ENCODE results near the gene TLR7. TPM values are rescaled to one million over a fixed set of nuclear protein-coding genes. Genes with fewer than 3 reads are reported as not detected.

The TLR7 gene
- total and polyA plus RNA-seq, 10 of the 15 experiments (the other 5 are each of a cell fraction or from before 2014, with no cell fraction given): 12.0 to 44.4 (median 22.6) TPM

DNA sequence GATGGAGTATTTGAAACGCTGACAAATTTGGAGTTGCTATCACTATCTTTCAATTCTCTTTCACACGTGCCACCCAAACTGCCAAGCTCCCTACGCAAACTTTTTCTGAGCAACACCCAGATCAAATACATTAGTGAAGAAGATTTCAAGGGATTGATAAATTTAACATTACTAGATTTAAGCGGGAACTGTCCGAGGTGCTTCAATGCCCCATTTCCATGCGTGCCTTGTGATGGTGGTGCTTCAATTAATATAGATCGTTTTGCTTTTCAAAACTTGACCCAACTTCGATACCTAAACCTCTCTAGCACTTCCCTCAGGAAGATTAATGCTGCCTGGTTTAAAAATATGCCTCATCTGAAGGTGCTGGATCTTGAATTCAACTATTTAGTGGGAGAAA is 52.7 kb downstream of the TLR7 start:
- SMC1A ChIA-PET (ENCODE audit: uncharacterized antibody, unreplicated experiment): no interaction called here
- H3K4me2 ChIP-seq (ENCODE audit: control insufficient read depth, insufficient read depth): no peak overlapping the region
- H3K36me3 ChIP-seq (ENCODE audit: control insufficient read depth in 2 of 2, insufficient read depth in 2 of 2, low read length in 1 of 2): no peaks in the 10 kb centered on the region
- in situ Hi-C loops (cut with MboI) (loop anchor here (25.0 kb wide), 1 partner anchor 832 kb away; no protein-coding TSS in a partner anchor), intact Hi-C loops (cut with micrococcal nuclease; ENCODE audit: unreplicated experiment) (no loop called here)
- FAIRE-seq (no peak), DNase-seq (ENCODE audit: low read depth, low spot score) (no peak), ATAC-seq (no peak)
- H3K4me3 ChIP-seq: no peak overlapping the region
- TF ChIP-seq BCL3 (IDR thresholded peaks at IDR 0.05; ENCODE audit: borderline replicate concordance, insufficient read depth, low read depth, low read length, poor library complexity, severe bottlenecking) (no peak), RB1 (IDR thresholded peaks at IDR 0.05; ENCODE audit: borderline replicate concordance) (no peak), REST (IDR thresholded peaks at IDR 0.05; ENCODE audit: low read depth, low read length) (peak; percentile 60; the same call in 1 of the 2 replicates)
- TF ChIP-seq, protein P1, sequence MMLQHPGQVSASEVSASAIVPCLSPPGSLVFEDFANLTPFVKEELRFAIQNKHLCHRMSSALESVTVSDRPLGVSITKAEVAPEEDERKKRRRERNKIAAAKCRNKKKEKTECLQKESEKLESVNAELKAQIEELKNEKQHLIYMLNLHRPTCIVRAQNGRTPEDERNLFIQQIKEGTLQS (IDR thresholded peaks at IDR 0.05; ENCODE audit: borderline replicate concordance, extremely low read depth, low read depth, low read length): no peak
- H3K9ac ChIP-seq (ENCODE audit: control insufficient read depth, insufficient read depth, low read length): no peak overlapping the region
- H3K27ac ChIP-seq (ENCODE audit: control insufficient read depth, insufficient read depth): no peak overlapping the region
- no peaks in the 10 kb centered on the region for H3K4me1 ChIP-seq (ENCODE audit: control insufficient read depth, insufficient read depth, low read length)
- no TSS peak for BruUV-seq (replicated peaks)
- POLR2A ChIA-PET: no interaction called here
- H4K20me1 ChIP-seq (ENCODE audit: control insufficient read depth, insufficient read depth): no peaks in the 10 kb centered on the region
- RAD21 ChIA-PET (ENCODE audit: unreplicated experiment): no interaction called here
- no peaks in the 10 kb centered on the region; the same call in 1 of the 3 replicates for H3K9me3 ChIP-seq (replicated peaks; ENCODE audit: control insufficient read depth, insufficient read depth, low read length)
- no peak overlapping the region for H2AFZ ChIP-seq (ENCODE audit: control insufficient read depth, low read depth, low read length)
- H3K27me3 ChIP-seq (replicated peaks in 1 of 2; ENCODE audit: control insufficient read depth in 2 of 2, insufficient read depth in 2 of 2, low read length in 1 of 2): no peaks in the 10 kb centered on the region; a peak in 1 of 4 replicates
- WGBS (ENCODE audit: insufficient coverage, insufficient replicate concordance, low lambda C conversion rate, missing lambda C conversion rate): 60% methylated on average over 8 of the region's 8 CpGs
- no peaks in the 10 kb centered on the region for H3K79me2 ChIP-seq (ENCODE audit: control insufficient read depth, insufficient read depth, low read length)
- CTCF ChIA-PET: no interaction called here

Data from GM12878 (cell line).